ENCODE measurements around the gene FLNB. TPM values are rescaled to one million over a fixed set of nuclear protein-coding genes. Genes with fewer than 3 reads are reported as not detected.

Gene FLNB, protein sequence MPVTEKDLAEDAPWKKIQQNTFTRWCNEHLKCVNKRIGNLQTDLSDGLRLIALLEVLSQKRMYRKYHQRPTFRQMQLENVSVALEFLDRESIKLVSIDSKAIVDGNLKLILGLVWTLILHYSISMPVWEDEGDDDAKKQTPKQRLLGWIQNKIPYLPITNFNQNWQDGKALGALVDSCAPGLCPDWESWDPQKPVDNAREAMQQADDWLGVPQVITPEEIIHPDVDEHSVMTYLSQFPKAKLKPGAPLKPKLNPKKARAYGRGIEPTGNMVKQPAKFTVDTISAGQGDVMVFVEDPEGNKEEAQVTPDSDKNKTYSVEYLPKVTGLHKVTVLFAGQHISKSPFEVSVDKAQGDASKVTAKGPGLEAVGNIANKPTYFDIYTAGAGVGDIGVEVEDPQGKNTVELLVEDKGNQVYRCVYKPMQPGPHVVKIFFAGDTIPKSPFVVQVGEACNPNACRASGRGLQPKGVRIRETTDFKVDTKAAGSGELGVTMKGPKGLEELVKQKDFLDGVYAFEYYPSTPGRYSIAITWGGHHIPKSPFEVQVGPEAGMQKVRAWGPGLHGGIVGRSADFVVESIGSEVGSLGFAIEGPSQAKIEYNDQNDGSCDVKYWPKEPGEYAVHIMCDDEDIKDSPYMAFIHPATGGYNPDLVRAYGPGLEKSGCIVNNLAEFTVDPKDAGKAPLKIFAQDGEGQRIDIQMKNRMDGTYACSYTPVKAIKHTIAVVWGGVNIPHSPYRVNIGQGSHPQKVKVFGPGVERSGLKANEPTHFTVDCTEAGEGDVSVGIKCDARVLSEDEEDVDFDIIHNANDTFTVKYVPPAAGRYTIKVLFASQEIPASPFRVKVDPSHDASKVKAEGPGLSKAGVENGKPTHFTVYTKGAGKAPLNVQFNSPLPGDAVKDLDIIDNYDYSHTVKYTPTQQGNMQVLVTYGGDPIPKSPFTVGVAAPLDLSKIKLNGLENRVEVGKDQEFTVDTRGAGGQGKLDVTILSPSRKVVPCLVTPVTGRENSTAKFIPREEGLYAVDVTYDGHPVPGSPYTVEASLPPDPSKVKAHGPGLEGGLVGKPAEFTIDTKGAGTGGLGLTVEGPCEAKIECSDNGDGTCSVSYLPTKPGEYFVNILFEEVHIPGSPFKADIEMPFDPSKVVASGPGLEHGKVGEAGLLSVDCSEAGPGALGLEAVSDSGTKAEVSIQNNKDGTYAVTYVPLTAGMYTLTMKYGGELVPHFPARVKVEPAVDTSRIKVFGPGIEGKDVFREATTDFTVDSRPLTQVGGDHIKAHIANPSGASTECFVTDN (N-terminal part only)
- 152 and 176 TPM in 2 replicates for total RNA-seq

DNA sequence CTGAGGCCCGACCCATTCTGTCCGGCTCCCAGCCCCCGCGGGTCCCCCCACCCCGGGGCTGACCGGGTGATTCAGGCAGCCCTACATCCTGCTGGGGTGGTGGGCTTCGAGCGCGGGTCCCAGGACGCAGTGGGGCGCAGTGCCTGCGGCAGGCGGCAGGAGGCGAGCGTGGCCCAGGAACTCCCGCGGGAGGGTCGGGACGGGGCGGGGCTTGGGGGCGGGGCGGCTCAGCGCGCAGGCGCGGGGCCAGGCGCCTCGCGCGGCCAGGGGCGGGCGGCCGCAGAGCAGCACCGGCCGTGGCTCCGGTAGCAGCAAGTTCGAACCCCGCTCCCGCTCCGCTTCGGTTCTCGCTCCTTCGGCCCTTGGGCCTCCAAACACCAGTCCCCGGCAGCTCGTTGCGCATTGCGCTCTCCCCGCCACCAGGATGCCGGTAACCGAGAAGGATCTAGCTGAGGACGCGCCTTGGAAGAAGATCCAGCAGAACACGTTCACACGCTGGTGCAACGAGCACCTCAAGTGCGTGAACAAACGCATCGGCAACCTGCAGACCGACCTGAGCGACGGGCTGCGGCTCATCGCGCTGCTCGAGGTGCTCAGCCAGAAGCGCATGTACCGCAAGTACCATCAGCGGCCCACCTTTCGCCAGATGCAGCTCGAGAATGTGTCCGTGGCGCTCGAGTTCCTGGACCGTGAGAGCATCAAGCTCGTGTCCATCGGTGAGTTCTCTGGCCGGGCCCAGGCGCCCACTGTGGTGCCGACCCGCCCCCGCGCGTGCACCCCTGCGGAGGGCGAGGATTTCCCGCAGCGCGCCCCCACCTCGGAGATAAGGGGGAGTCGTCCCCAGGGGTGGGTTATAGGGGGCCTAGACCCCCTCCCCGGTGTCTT, at the start of gene FLNB:
FLNB (plus strand) TSS at position 282 of the 885 bp plus-strand sequence; CDS start at position 425, 143 bp downstream.

DNA sequence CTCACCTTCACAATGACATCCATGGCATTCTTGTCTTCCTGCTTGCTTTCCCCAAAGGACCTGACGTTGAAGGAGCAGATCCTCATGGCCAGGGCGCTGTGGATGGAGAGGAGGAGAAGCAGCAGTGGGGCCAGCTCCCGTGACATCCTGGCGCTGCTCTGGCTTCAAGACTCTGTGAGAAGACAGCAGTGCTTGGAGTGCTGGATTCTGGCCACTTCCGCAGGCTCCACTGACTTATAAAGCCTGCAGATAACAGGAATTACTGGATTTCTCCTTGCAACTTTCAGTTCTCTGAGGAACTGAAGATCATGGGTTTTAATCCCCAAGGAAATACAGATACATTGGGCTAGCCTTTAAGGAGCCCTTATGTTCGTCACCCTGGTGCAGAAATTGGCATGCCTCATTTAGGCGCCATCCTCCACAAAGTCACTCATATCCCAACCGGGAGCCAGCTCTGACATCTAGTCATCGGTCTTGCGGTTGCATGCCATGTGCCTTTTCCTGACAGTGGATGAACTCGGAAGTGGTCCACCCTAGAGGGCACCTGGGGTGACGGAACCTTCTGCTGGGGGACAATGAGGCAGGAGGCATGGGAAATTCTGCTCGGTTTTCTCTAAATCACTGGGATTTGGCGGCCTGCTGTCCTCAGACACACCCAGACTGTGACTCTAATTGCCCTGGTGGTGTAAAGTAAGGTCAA, 202.7 kb downstream of the FLNB start, which contains the start of gene DNASE1L3:
DNASE1L3 (minus strand) TSS at position 212 of the 700 bp plus-strand sequence; CDS start at position 146, 66 bp downstream.

Other genes starting within 250 kb of the FLNB start
- gene DNASE1L3, start 202.6 kb downstream of the FLNB start, total RNA-seq, result 0.13 and 0.43 TPM in 2 replicates
- 5.1 and 5.9 TPM in 2 replicates for gene ABHD6, start 229.4 kb downstream of the FLNB start, total RNA-seq